Measurements from ENCODE around the gene LRBA.

DNA sequence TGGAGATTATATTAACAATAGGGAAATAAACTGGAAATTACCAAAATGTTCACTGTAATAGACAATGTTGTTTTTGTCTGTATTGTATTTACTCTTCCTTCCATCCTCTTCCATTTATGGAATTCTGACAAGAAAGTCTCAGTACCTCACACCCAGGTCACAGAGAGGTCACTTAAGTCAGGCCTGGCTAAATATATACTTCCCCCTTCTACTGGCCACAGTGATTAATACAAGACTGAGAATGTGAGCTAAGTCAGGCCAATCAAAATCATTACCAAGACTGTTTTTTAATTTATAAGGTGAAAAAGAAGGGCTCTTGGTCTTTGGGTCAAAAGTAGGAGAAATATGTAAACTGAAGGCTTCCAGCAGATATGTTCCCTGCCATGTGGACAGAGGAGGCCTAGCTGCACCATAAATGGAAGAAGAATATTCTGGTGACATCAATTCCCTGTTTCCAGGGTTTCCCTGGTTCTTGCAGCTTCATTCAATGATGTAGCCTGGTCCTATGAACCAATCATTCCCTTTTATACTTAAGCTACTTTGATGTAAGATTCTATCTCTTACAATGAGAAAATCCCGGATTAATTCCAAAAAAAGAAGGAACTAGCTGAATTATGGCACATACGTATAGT lies 64.3 kb downstream of the LRBA start:
- no peak for TF ChIP-seq POLR2A (IDR thresholded peaks at IDR 0.05; ENCODE audit: low read depth, low read length)
- no peak for TF ChIP-seq TAF1 (IDR thresholded peaks at IDR 0.05; ENCODE audit: borderline replicate concordance, low read depth, low read length)
- TF ChIP-seq POLR2AphosphoS5 (IDR thresholded peaks at IDR 0.05; ENCODE audit: low read depth, low read length), result no peak

Data from GM12892 (cell line).